ENCODE data around the gene SHANK3.
"Not testable (repeated sequence)": the region's sequence is repeated elsewhere in the genome, so short reads cannot be mapped to it uniquely, and the experiment has no call there.

DNA sequence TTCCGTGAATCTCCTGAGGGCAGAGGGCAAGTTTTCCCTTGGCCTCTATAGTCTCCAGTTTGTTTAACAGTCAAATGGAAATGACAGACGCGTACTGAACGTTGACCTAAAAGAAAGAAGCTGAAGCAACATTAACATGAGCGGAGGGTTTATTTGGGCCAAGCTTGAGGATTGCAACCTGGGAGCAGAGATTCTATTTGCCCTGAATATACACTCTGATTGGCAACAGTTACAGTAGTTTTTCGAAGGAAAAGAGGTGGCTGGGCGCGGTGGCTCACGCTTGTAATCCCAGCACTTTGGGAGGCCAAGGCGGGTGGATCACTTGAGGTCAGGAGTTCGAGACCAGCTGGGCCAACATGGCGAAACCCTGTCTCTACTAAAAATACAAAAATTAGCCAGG is 32.3 kb upstream of the SHANK3 start:
- TF ChIP-seq, protein P1, sequence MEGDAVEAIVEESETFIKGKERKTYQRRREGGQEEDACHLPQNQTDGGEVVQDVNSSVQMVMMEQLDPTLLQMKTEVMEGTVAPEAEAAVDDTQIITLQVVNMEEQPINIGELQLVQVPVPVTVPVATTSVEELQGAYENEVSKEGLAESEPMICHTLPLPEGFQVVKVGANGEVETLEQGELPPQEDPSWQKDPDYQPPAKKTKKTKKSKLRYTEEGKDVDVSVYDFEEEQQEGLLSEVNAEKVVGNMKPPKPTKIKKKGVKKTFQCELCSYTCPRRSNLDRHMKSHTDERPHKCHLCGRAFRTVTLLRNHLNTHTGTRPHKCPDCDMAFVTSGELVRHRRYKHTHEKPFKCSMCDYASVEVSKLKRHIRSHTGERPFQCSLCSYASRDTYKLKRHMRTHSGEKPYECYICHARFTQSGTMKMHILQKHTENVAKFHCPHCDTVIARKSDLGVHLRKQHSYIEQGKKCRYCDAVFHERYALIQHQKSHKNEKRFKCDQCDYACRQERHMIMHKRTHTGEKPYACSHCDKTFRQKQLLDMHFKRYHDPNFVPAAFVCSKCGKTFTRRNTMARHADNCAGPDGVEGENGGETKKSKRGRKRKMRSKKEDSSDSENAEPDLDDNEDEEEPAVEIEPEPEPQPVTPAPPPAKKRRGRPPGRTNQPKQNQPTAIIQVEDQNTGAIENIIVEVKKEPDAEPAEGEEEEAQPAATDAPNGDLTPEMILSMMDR (IDR thresholded peaks at IDR 0.05) = not testable (repeated sequence)
- TF ChIP-seq POLR2A (IDR thresholded peaks at IDR 0.05) = not testable (repeated sequence)
